Prostate gland (tissue), 2 donors: ENCODE measurements around the gene TRAF1. TPM values are rescaled to one million over a fixed set of nuclear protein-coding genes. Genes with fewer than 3 reads are reported as not detected.

Experiments
- DNase-seq: peaks from one replicate; pipeline ENCODE4 v3.0.0-alpha.2; 2019; ENCODE audit warnings: low spot score
- H3K27ac ChIP-seq, 2 donors: fragments of 200-600 bp; sonication (generic); 2 replicates each; pipeline ENCODE4 v1.5.1; 2017 to 2019
- H3K27me3 ChIP-seq: fragments of 200-600 bp; sonication (generic); replicated peaks from 2 replicates; pipeline ENCODE4 v1.5.1; 2019; ENCODE audit not compliant: insufficient read depth
- H3K36me3 ChIP-seq, 2 donors: fragments of 200-600 bp; sonication (generic); 1 replicate in 1 of 2; 2 replicates in 1 of 2; pipeline versions ENCODE4 v1.5.1 to v1.8.1; 2017 to 2019
- H3K4me1 ChIP-seq: fragments of 200-600 bp; sonication (generic); replicated peaks from 2 replicates; pipeline ENCODE4 v1.5.1; 2019
- H3K4me3 ChIP-seq, 2 donors: fragments of 200-600 bp; sonication (generic); 2 replicates each; pipeline ENCODE4 v1.5.1; 2017 to 2019
- H3K9me3 ChIP-seq: fragments of 200-600 bp; sonication (generic); 2 replicates; pipeline ENCODE4 v1.5.1; 2017
- CTCF ChIP-seq, 4 experiments: fragments of 200-600 bp in 2 of 4; fragments of 450-650 bp in 2 of 4; sonication (generic) in 2 of 4; IDR thresholded peaks; 1 replicate in 3 of 4; 2 replicates in 1 of 4; pipeline ENCODE4 v1.5.1; 2016 to 2019; ENCODE audit warnings: antibody characterized with exemption in 4 of 4, mild to moderate bottlenecking in 2 of 4, moderate library complexity in 2 of 4
- POLR2A ChIP-seq: fragments of 450-650 bp; IDR thresholded peaks from one replicate; pipeline ENCODE4 v1.6.1; 2016; ENCODE audit warnings: antibody characterized with exemption, mild to moderate bottlenecking
- POLR2AphosphoS5 ChIP-seq: sonication (generic); formaldehyde crosslinking; IDR thresholded peaks from one replicate; pipeline ENCODE4 v1.6.1; 2017; ENCODE audit warnings: antibody characterized with exemption
- WGBS: methylation state at CpG from one replicate; pipeline ENCODE4 v1.1.5; 2018; 5-methylcytosine and 5-hydroxymethylcytosine counted together
- intact Hi-C: fragments of 100-400 bp; cut with DNase I; formaldehyde crosslinking; loops from one replicate; pipeline ENCODE4 v1.14.2; 2022
- total RNA-seq, 2 donors: library from RNA; depleted of rRNA; stranded (reverse); fragments of >200 nt; gene quantifications; one replicate each; pipeline ENCODE4 v1.1.0, GENCODE V29; 2016

Gene TRAF1
- total RNA-seq, 2 donors from 2014 or later: 3.1 to 6.9 TPM

- WGBS: 78% methylated on average over 5 of the region's 5 CpGs
- H3K4me3 ChIP-seq: no peak overlapping the region
- no peak for TF ChIP-seq POLR2AphosphoS5
- no peak for TF ChIP-seq CTCF (IDR thresholded peaks at IDR 0.05)
- no peak for TF ChIP-seq POLR2A
- H3K9me3 ChIP-seq: no peaks in the 10 kb centered on the region
- H3K27me3 ChIP-seq: no peaks in the 10 kb centered on the region
- no peaks in the 10 kb centered on the region for H3K4me1 ChIP-seq
- no peaks in the 10 kb centered on the region for H3K36me3 ChIP-seq
- intact Hi-C loops: no loop called here
- no peak for DNase-seq
- no peak overlapping the region for H3K27ac ChIP-seq
Observed at GRCh38 chr9:120885958-120886357, 40.6 kb downstream of the TRAF1 start.

GRCh38 chr9:120885457-120885856 lies 41.1 kb downstream of the TRAF1 start:
- TF ChIP-seq POLR2AphosphoS5 (no peak), POLR2A (no peak), CTCF (IDR thresholded peaks at IDR 0.05) (no peak)
- H3K36me3 ChIP-seq: no peaks in the 10 kb centered on the region
- WGBS: 50% methylated on average over 3 of the region's 3 CpGs
- no peaks in the 10 kb centered on the region for H3K4me1 ChIP-seq
- H3K4me3 ChIP-seq: no peak overlapping the region
- H3K27ac ChIP-seq: no peak overlapping the region
- H3K9me3 ChIP-seq: no peaks in the 10 kb centered on the region
- intact Hi-C loops: no loop called here
- no peak for DNase-seq
- H3K27me3 ChIP-seq: no peaks in the 10 kb centered on the region

- no peaks in the 10 kb centered on the region for H3K4me1 ChIP-seq
- H3K36me3 ChIP-seq: no peaks in the 10 kb centered on the region
- 80% methylated on average over 3 of the region's 3 CpGs for WGBS
- no peak overlapping the region for H3K4me3 ChIP-seq
- DNase-seq: no peak
- intact Hi-C loops: no loop called here
- no peak overlapping the region for H3K27ac ChIP-seq
- no peaks in the 10 kb centered on the region for H3K9me3 ChIP-seq
- TF ChIP-seq POLR2AphosphoS5: no peak
- TF ChIP-seq CTCF (IDR thresholded peaks at IDR 0.05): no peak
- no peak for TF ChIP-seq POLR2A
- H3K27me3 ChIP-seq: no peaks in the 10 kb centered on the region
Observed at GRCh38 chr9:120883608-120883996, 43.0 kb downstream of the TRAF1 start.

- Histone ChIP-seq H3K27ac (no peak overlapping the region), H3K4me3 (no peak overlapping the region), H3K4me1 (no peaks in the 10 kb centered on the region), H3K9me3 (no peaks in the 10 kb centered on the region), H3K36me3 (no peaks in the 10 kb centered on the region), H3K27me3 (no peaks in the 10 kb centered on the region)
- intact Hi-C loops: no loop called here
- 71% methylated on average over 10 of the region's 10 CpGs for WGBS
- no peak for TF ChIP-seq POLR2AphosphoS5
- no peak for TF ChIP-seq CTCF (IDR thresholded peaks at IDR 0.05)
- no peak for TF ChIP-seq POLR2A
- no peak for DNase-seq
Observed at GRCh38 chr9:120882935-120883607, 43.5 kb downstream of the TRAF1 start.

GRCh38 chr9:120879446-120879845 lies 47.1 kb downstream of the TRAF1 start:
- Histone ChIP-seq H3K4me3 (no peak overlapping the region), H3K27ac (no peak overlapping the region), H3K9me3 (no peaks in the 10 kb centered on the region), H3K27me3 (no peaks in the 10 kb centered on the region), H3K4me1 (no peaks in the 10 kb centered on the region), H3K36me3 (no peaks in the 10 kb centered on the region)
- 75% methylated on average over 6 of the region's 6 CpGs for WGBS
- no peak for TF ChIP-seq POLR2AphosphoS5
- no peak for TF ChIP-seq CTCF (IDR thresholded peaks at IDR 0.05)
- intact Hi-C loops: loop anchor here (5.0 to 10.0 kb wide), 2 partner anchors 125 to 193 kb away; partner anchors contain the start of gene CNTRL
- no peak for DNase-seq
